Endothelial cell of umbilical vein (primary cell): ENCODE measurements around the gene OPN1SW. TPM values are rescaled to one million over a fixed set of nuclear protein-coding genes. Genes with fewer than 3 reads are reported as not detected.

Source experiments
- BruUV-seq: library from RNA; stranded (reverse); fragments of 400-500 nt; replicated peaks from 2 replicates; lab custom pipeline; 2021; lab: Mats Ljungman, UMichigan
- CTCF ChIA-PET: fragments of 300-600, 350-600 bp; sonication (Branson Sonifier 250); formaldehyde crosslinking; loops from one replicate; lab custom pipeline; 2021; ENCODE audit warnings: antibody characterized with exemption, inconsistent platforms; lab: Charles Lee
- POLR2A ChIA-PET: fragments of 300-600, 350-600 bp; sonication (Branson Sonifier 250); formaldehyde crosslinking; loops from one replicate; lab custom pipeline; 2021; ENCODE audit warnings: antibody characterized with exemption, inconsistent platforms; lab: Charles Lee
- DNase-seq: peaks from one replicate; pipeline ENCODE4 v3.0.0-alpha.2; 2011; ENCODE audit warnings: low read depth, low spot score
- FAIRE-seq: peaks from 2 replicates; lab custom pipeline; 2011; peaks lifted over from hg19 to GRCh38; lab: Jason Lieb, UNC
- H2AFZ ChIP-seq: 2 replicates; pipeline ENCODE4 v1.6.0; 2012; ENCODE audit warnings: low read depth, low read length, control low read depth, inconsistent platforms
- H3K27ac ChIP-seq: 2 replicates; pipeline ENCODE4 v1.5.1; 2011; ENCODE audit warnings: low read depth, mild to moderate bottlenecking, control low read depth, low read length, moderate library complexity; ENCODE audit not compliant: insufficient read depth
- H3K27me3 ChIP-seq, 2 experiments: 2 replicates each; pipeline versions ENCODE4 v1.6.0 to v1.6.1; 2011; ENCODE audit warnings: low read length in 2 of 2, mixed read lengths in 1 of 2; ENCODE audit not compliant: control insufficient read depth in 2 of 2, insufficient read depth in 2 of 2
- H3K36me3 ChIP-seq, 2 experiments: 2 replicates in 1 of 2; 3 replicates in 1 of 2; pipeline ENCODE4 v1.5.1; 2011; ENCODE audit warnings: low read length in 2 of 2, mild to moderate bottlenecking in 1 of 2, moderate library complexity in 1 of 2; ENCODE audit not compliant: control insufficient read depth in 2 of 2, insufficient read depth in 2 of 2; ENCODE audit errors: extremely low read depth in 1 of 2
- H3K4me1 ChIP-seq: 3 replicates; pipeline ENCODE4 v1.5.1; 2011; ENCODE audit warnings: mild to moderate bottlenecking, low read length; ENCODE audit not compliant: control insufficient read depth, insufficient read depth; ENCODE audit errors: extremely low read depth
- H3K4me2 ChIP-seq: 2 replicates; pipeline ENCODE4 v1.6.1; 2011; ENCODE audit warnings: low read length, control low read depth, mixed read lengths; ENCODE audit not compliant: insufficient read depth
- H3K4me3 ChIP-seq, 3 experiments: fragments of 200-600 bp in 1 of 3; sonication (generic), shearing (Covaris generic) in 1 of 3; replicated peaks in 1 of 3; 2 replicates each; pipeline ENCODE4 v1.5.1; 2011 to 2016; ENCODE audit warnings: control low read depth in 3 of 3, low read length in 3 of 3, mild to moderate bottlenecking in 2 of 3, inconsistent platforms in 1 of 3, low read depth in 1 of 3, moderate library complexity in 1 of 3; ENCODE audit not compliant: insufficient read depth in 1 of 3
- H3K79me2 ChIP-seq: 2 replicates; pipeline ENCODE4 v1.6.0; 2012; ENCODE audit warnings: low read length, inconsistent platforms; ENCODE audit not compliant: control insufficient read depth, insufficient read depth
- H3K9ac ChIP-seq: replicated peaks from 2 replicates; pipeline ENCODE3; 2011; ENCODE audit warnings: low read length, control low read depth; ENCODE audit not compliant: insufficient read depth; ENCODE audit errors: extremely low read depth
- H3K9me1 ChIP-seq: replicated peaks from 3 replicates; pipeline ENCODE4 v1.6.0; 2011; ENCODE audit warnings: mild to moderate bottlenecking, low read length; ENCODE audit not compliant: control insufficient read depth, insufficient read depth; ENCODE audit errors: extremely low read depth
- H3K9me3 ChIP-seq: replicated peaks from 2 replicates; pipeline ENCODE4 v1.5.1; 2012; ENCODE audit warnings: low read length, inconsistent platforms; ENCODE audit not compliant: control insufficient read depth, insufficient read depth
- H4K20me1 ChIP-seq: replicated peaks from 2 replicates; pipeline ENCODE3; 2011; ENCODE audit warnings: mild to moderate bottlenecking, low read length; ENCODE audit not compliant: control insufficient read depth, insufficient read depth; ENCODE audit errors: extremely low read depth
- CTCF ChIP-seq, 2 donors: IDR thresholded peaks; 1 replicate in 1 of 2; 2 replicates in 1 of 2; pipeline ENCODE4 v1.5.1; 2011; ENCODE audit warnings: low read length in 2 of 2, mild to moderate bottlenecking in 2 of 2, moderate library complexity in 2 of 2, control low read depth in 1 of 2, inconsistent platforms in 1 of 2, low read depth in 1 of 2; ENCODE audit not compliant: insufficient read depth in 1 of 2; ENCODE audit errors: extremely low read depth in 1 of 2
- EZH2 ChIP-seq: IDR thresholded peaks from 2 replicates; pipeline ENCODE4 v1.6.1; 2012; ENCODE audit warnings: borderline replicate concordance, low read depth, mild to moderate bottlenecking, moderate library complexity, low read length, inconsistent platforms; ENCODE audit not compliant: severe bottlenecking
- FOS ChIP-seq: IDR thresholded peaks from 2 replicates; pipeline ENCODE4 v1.6.1; 2011; ENCODE audit warnings: mild to moderate bottlenecking, low read length, moderate library complexity, borderline replicate concordance; ENCODE audit not compliant: insufficient read depth
- GATA2 ChIP-seq: IDR thresholded peaks from 2 replicates; pipeline ENCODE4 v1.7.0; 2011; ENCODE audit warnings: low read depth, mild to moderate bottlenecking, moderate library complexity, mixed read lengths, low read length; ENCODE audit not compliant: insufficient read length, insufficient read depth
- JUN ChIP-seq: IDR thresholded peaks from 2 replicates; pipeline ENCODE4 v1.6.1; 2011; ENCODE audit warnings: borderline replicate concordance, low read depth; ENCODE audit not compliant: insufficient read length, insufficient read depth
- MAX ChIP-seq: IDR thresholded peaks from 2 replicates; pipeline ENCODE4 v1.6.1; 2011; ENCODE audit not compliant: insufficient read depth, insufficient read length
- MYC ChIP-seq: IDR thresholded peaks from one replicate; pipeline ENCODE4 v1.6.1; 2011; ENCODE audit warnings: mild to moderate bottlenecking, low read depth, low read length
- POLR2A ChIP-seq: IDR thresholded peaks from 2 replicates; pipeline ENCODE4 v1.6.1; 2012; ENCODE audit warnings: low read depth, mild to moderate bottlenecking, control low read depth, low read length
- POLR2AphosphoS5 ChIP-seq: IDR thresholded peaks from 2 replicates; pipeline ENCODE4 v1.6.1; 2012; ENCODE audit warnings: low read depth, mild to moderate bottlenecking, control low read depth, low read length, moderate library complexity; ENCODE audit not compliant: insufficient read depth
- dilution Hi-C: fragments of 300-500 bp; cut with MboI; formaldehyde crosslinking; loops from one replicate; pipeline ENCODE4 v1.15.0; 2019; ENCODE audit warnings: low sequenced_read_pairs; ENCODE audit not compliant: extremely low pct_ligation_motif_present
- intact Hi-C: fragments of 100-400 bp; cut with micrococcal nuclease; formaldehyde crosslinking; loops from one replicate; pipeline ENCODE4 v1.10.0; 2022
- polyA plus RNA-seq, 4 experiments: library from polyadenylated mRNA; depleted of rRNA in 3 of 4; stranded (reverse) in 3 of 4; unstranded in 1 of 4; fragments of >200 nt; gene quantifications; 2 replicates each; pipeline versions ENCODE4 v1.2.1 to v1.2.3, GENCODE V29; 2011 to 2012; ENCODE audit warnings: missing spikeins in 1 of 4
- total RNA-seq: library from RNA; stranded (reverse); gene quantifications from 2 replicates; pipeline ENCODE4 v1.2.3, GENCODE V29; 2021

The OPN1SW gene
- total and polyA plus RNA-seq, 2 donors (not counting 3 experiments of a cell fraction or from before 2014, with no cell fraction given) = not detected

GRCh38 chr7:128732521-128733277, 42.9 kb downstream of the OPN1SW start:
- Histone ChIP-seq H3K27ac (no peak overlapping the region), H3K36me3 (no peaks in the 10 kb centered on the region), H2AFZ (no peak overlapping the region), H3K9me3 (no peaks in the 10 kb centered on the region), H4K20me1 (no peaks in the 10 kb centered on the region), H3K9me1 (no peaks in the 10 kb centered on the region), H3K79me2 (no peaks in the 10 kb centered on the region), H3K9ac (no peak overlapping the region), H3K27me3 (peaks cover 0 to 2% of the 10 kb centered on the region in 2 experiments), H3K4me1 (peaks cover 11% of the 10 kb centered on the region), H3K4me3 (no peak overlapping the region), H3K4me2 (peak overlapping the region; percentile 16)
- dilution Hi-C loops = no loop called here
- TF ChIP-seq POLR2AphosphoS5 = no peak
- no peak for TF ChIP-seq MAX
- no peak for TF ChIP-seq FOS
- peak; percentile 84 for TF ChIP-seq GATA2
- no peak for TF ChIP-seq MYC
- TF ChIP-seq EZH2 = no peak
- ChIA-PET CTCF (interaction anchor here (0.8 to 1.2 kb wide), 5 partner anchors 9 to 110 kb away, joined by 3 to 5 read pairs (median 3); no protein-coding TSS in a partner anchor), POLR2A (no interaction called here)
- no peak for FAIRE-seq
- BruUV-seq = no TSS peak
- no peak for DNase-seq
- intact Hi-C loops = no loop called here

GRCh38 chr7:128731184-128731583, 44.4 kb downstream of the OPN1SW start:
- H4K20me1 ChIP-seq = no peaks in the 10 kb centered on the region
- dilution Hi-C loops = no loop called here
- no peaks in the 10 kb centered on the region for H3K36me3 ChIP-seq
- no peak overlapping the region for H3K4me2 ChIP-seq
- H3K79me2 ChIP-seq = no peaks in the 10 kb centered on the region
- no peak overlapping the region for H3K4me3 ChIP-seq
- peaks cover 9% of the 10 kb centered on the region for H3K4me1 ChIP-seq
- H3K9ac ChIP-seq = no peak overlapping the region
- no peak overlapping the region for H3K27ac ChIP-seq
- H3K9me1 ChIP-seq = no peaks in the 10 kb centered on the region
- intact Hi-C loops = no loop called here
- no peak overlapping the region for H2AFZ ChIP-seq
- no TSS peak for BruUV-seq
- H3K27me3 ChIP-seq = peaks cover 5 to 10% of the 10 kb centered on the region in 2 experiments
- FAIRE-seq = no peak
- ChIA-PET POLR2A (no interaction called here), CTCF (no interaction called here)
- no peaks in the 10 kb centered on the region for H3K9me3 ChIP-seq
- DNase-seq = no peak
- TF ChIP-seq CTCF (IDR thresholded peaks at IDR 0.05; ENCODE audit: extremely low read depth in 1 of 2, insufficient read depth in 1 of 2, low read depth in 1 of 2, low read length in 2 of 2) (no peak), FOS (no peak), GATA2 (no peak), MYC (no peak), JUN (no peak), POLR2A (no peak), EZH2 (no peak), POLR2AphosphoS5 (no peak), MAX (no peak)
